Astrocyte (in vitro differentiated cells and primary cell): ENCODE results near the gene PRKAG2.

Source experiments
- EZH2 ChIP-seq: IDR thresholded peaks from 2 replicates; pipeline ENCODE4 v1.6.1; 2012; ENCODE audit warnings: mild to moderate bottlenecking, low read length, inconsistent platforms; ENCODE audit not compliant: insufficient read depth
- TF ChIP-seq, protein P1 (sequence below): IDR thresholded peaks from 2 replicates; pipeline ENCODE4 v1.5.1; 2011; ENCODE audit warnings: low read depth, mild to moderate bottlenecking, inconsistent platforms, low read length, moderate library complexity; ENCODE audit not compliant: insufficient read depth

DNA sequence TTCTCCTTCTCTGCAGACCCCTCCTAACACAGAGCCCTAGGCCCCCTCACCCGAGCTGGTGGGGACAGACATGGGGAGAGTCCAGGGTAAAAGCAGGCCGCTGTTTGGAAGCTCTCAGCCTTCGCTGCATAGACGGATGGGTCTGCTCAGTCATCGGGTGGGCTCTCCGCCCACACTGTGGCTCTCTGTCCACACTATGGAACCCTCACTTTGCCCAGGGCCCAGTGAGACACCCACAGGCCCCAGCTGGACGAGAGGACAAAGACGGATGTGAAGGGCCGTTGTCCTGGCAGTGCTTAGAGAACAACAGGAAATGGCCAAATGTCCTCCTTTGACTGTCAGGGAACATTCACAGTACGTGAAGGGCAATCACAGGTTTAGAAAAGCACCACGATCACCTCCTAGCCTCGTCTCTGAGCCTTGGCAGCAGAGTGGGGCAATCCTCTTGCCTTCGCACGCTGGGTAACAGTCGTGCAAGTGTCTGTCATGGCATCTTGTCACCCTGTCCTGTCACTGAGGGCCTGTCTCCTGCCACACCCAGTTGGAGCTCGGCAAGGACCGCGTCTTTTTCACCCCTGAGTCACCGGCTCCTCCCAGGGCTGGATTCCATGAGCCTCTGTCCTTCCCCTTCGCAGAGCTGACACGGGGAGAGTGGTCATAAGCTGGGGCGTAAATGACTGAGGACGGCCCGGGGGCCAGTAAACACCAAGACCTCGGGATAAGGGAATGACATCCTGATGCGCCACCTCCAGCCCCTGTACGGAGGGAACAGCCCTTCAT, 80.6 kb downstream of the PRKAG2 start:
- TF ChIP-seq, protein P1, sequence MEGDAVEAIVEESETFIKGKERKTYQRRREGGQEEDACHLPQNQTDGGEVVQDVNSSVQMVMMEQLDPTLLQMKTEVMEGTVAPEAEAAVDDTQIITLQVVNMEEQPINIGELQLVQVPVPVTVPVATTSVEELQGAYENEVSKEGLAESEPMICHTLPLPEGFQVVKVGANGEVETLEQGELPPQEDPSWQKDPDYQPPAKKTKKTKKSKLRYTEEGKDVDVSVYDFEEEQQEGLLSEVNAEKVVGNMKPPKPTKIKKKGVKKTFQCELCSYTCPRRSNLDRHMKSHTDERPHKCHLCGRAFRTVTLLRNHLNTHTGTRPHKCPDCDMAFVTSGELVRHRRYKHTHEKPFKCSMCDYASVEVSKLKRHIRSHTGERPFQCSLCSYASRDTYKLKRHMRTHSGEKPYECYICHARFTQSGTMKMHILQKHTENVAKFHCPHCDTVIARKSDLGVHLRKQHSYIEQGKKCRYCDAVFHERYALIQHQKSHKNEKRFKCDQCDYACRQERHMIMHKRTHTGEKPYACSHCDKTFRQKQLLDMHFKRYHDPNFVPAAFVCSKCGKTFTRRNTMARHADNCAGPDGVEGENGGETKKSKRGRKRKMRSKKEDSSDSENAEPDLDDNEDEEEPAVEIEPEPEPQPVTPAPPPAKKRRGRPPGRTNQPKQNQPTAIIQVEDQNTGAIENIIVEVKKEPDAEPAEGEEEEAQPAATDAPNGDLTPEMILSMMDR: no peak
- TF ChIP-seq EZH2: no peak
